A549 (cell line): Measurements from ENCODE around the gene DSC2.

Experiments used
- CHD2 ChIP-seq: fragments of 150-350 bp; IDR thresholded peaks from 2 replicates; pipeline ENCODE4 v1.6.1; 2014; ENCODE audit warnings: low read length; ENCODE audit not compliant: partially characterized antibody
- CHD4 ChIP-seq: fragments of 200-600 bp; sonication (generic); IDR thresholded peaks from 2 replicates; pipeline ENCODE4 v1.6.1; 2016; ENCODE audit warnings: antibody characterized with exemption, mild to moderate bottlenecking, borderline replicate concordance
- CTCF ChIP-seq: fragments of >200 bp; sonication (Bioruptor Twin); formaldehyde crosslinking; IDR thresholded peaks from 3 replicates; pipeline ENCODE4 v1.5.1; 2016
- E2F6 ChIP-seq: IDR thresholded peaks from 2 replicates; pipeline ENCODE4 v1.6.1; 2012; ENCODE audit warnings: low read depth, borderline replicate concordance
- EP300 ChIP-seq, 2 experiments: fragments of >200 bp; sonication (Bioruptor Twin); formaldehyde crosslinking; IDR thresholded peaks; 2 replicates in 1 of 2; 3 replicates in 1 of 2; pipeline ENCODE4 v1.6.1; 2016 to 2017
- JUN ChIP-seq, 2 experiments: fragments of >200 bp; sonication (Bioruptor Twin); formaldehyde crosslinking; IDR thresholded peaks; 2 replicates in 1 of 2; 3 replicates in 1 of 2; pipeline ENCODE4 v1.6.1; 2016 to 2017
- MYC ChIP-seq: IDR thresholded peaks from 2 replicates; pipeline ENCODE4 v1.6.1; 2012; ENCODE audit warnings: mild to moderate bottlenecking, inconsistent platforms, low read length, improper control_type of control experiment, borderline replicate concordance
- POLR2A ChIP-seq: IDR thresholded peaks from 2 replicates; pipeline ENCODE4 v1.6.1; 2012; ENCODE audit warnings: mild to moderate bottlenecking, low read length
- REST ChIP-seq: fragments of 200-600 bp; sonication (generic); IDR thresholded peaks from 2 replicates; pipeline ENCODE4 v1.6.1; 2016; ENCODE audit warnings: antibody characterized with exemption, mild to moderate bottlenecking, moderate library complexity
- RFX5 ChIP-seq: fragments of 450-650 bp; IDR thresholded peaks from 2 replicates; pipeline ENCODE4 v1.7.1; 2014; ENCODE audit warnings: antibody characterized with exemption, mild to moderate bottlenecking, moderate library complexity

- no peak for TF ChIP-seq POLR2A
- no peak for TF ChIP-seq CTCF
- TF ChIP-seq CHD4, result no peak
- TF ChIP-seq JUN (IDR thresholded peaks at IDR 0.05), result no peak
- TF ChIP-seq REST, result no peak
- no peak for TF ChIP-seq MYC
- no peak for TF ChIP-seq EP300 (IDR thresholded peaks at IDR 0.05)
- no peak for TF ChIP-seq E2F6
- TF ChIP-seq RFX5, result no peak
- TF ChIP-seq CHD2, result no peak
These were observed 37.0 kb downstream of the DSC2 start for GRCh38 chr18:31065036-31065773.
